K562 (cell line): ENCODE measurements around the gene RHOV. TPM values are rescaled to one million over a fixed set of nuclear protein-coding genes. Genes with fewer than 3 reads are reported as not detected.

ENCODE experiments used
- ATAC-seq: fragments of 200-7000 bp; cut with Tn5 transposase; 3 replicates; pipeline ENCODE4 v1.9.1; 2020; ENCODE audit warnings: moderate library complexity
- BruUV-seq: library from RNA; stranded (reverse); fragments of 400-500 nt; replicated peaks from 2 replicates; lab custom pipeline; 2021; lab: Mats Ljungman, UMichigan
- CTCF ChIA-PET: fragments of 300-600 bp; formaldehyde crosslinking; extraction: SDS; loops from one replicate; lab custom pipeline; 2021; ENCODE audit warnings: low intra/inter-chr PET ratio; lab: Yijun Ruan, JAX
- POLR2A ChIA-PET: fragments of 300-600, 350-650 bp; sonication (Branson Sonifier 250); formaldehyde crosslinking; extraction: SDS; loops from one replicate; lab custom pipeline; 2021; ENCODE audit warnings: antibody characterized with exemption, inconsistent platforms; lab: Yijun Ruan, JAX
- DNase-seq, 4 experiments: peaks; one replicate each; pipeline versions ENCODE4 v3.0.0 to v3.0.0-alpha.2; 2011 to 2018; ENCODE audit warnings: low spot score in 3 of 4, mixed read lengths in 3 of 4; ENCODE audit errors: extremely low read depth in 1 of 4
- FAIRE-seq: peaks from 2 replicates; lab custom pipeline; 2011; peaks lifted over from hg19 to GRCh38; lab: Jason Lieb, UNC
- H2AFZ ChIP-seq: 2 replicates; pipeline ENCODE4 v1.6.0; 2011; ENCODE audit warnings: low read depth, low read length, control low read depth, inconsistent platforms
- H3K27ac ChIP-seq: fragments of 200-600 bp; 3 replicates; pipeline ENCODE4 v1.8.0; 2011; ENCODE audit warnings: low read depth, mild to moderate bottlenecking, control low read depth, inconsistent platforms, low read length, moderate library complexity, mixed read lengths; ENCODE audit errors: extremely low read depth
- H3K27me3 ChIP-seq, 2 experiments: fragments of 300-600 bp in 1 of 2; 2 replicates in 1 of 2; 3 replicates in 1 of 2; pipeline versions ENCODE4 v1.6.0 to v1.8.0; 2011; ENCODE audit warnings: inconsistent platforms in 2 of 2, low read length in 2 of 2, mild to moderate bottlenecking in 1 of 2, mixed read lengths in 1 of 2, moderate library complexity in 1 of 2; ENCODE audit not compliant: control insufficient read depth in 2 of 2, insufficient read depth in 2 of 2
- H3K36me3 ChIP-seq: fragments of 300-600 bp; 3 replicates; pipeline ENCODE4 v1.8.0; 2011; ENCODE audit warnings: mild to moderate bottlenecking, low read length, inconsistent platforms; ENCODE audit not compliant: control insufficient read depth, insufficient read depth
- H3K4me1 ChIP-seq, 2 experiments: fragments of 200-600 bp in 1 of 2; replicated peaks in 1 of 2; 2 replicates in 1 of 2; 3 replicates in 1 of 2; pipeline versions ENCODE4 v1.5.1 to v1.8.0; 2011; ENCODE audit warnings: inconsistent platforms in 2 of 2, low read length in 2 of 2, mild to moderate bottlenecking in 1 of 2, mixed read lengths in 1 of 2, moderate library complexity in 1 of 2; ENCODE audit not compliant: control insufficient read depth in 2 of 2, insufficient read depth in 2 of 2
- H3K4me2 ChIP-seq: 2 replicates; pipeline ENCODE4 v1.6.1; 2011; ENCODE audit warnings: low read length, control low read depth, inconsistent platforms, mixed read lengths; ENCODE audit not compliant: insufficient read depth
- H3K4me3 ChIP-seq: fragments of 200-600 bp; sonication (generic), shearing (Covaris generic); 2 replicates; pipeline ENCODE4 v1.5.1; 2016; ENCODE audit warnings: control low read depth, inconsistent platforms
- H3K79me2 ChIP-seq: fragments of 200-600 bp; 3 replicates; pipeline ENCODE4 v1.8.0; 2011; ENCODE audit warnings: low read length, inconsistent platforms; ENCODE audit not compliant: control insufficient read depth, insufficient read depth
- H3K9ac ChIP-seq, 2 experiments: 2 replicates each; pipeline versions ENCODE4 v1.6.0 to v1.6.1; 2011; ENCODE audit warnings: low read depth in 2 of 2, low read length in 2 of 2, control low read depth in 1 of 2, inconsistent platforms in 1 of 2, mild to moderate bottlenecking in 1 of 2, mixed read lengths in 1 of 2; ENCODE audit not compliant: insufficient read depth in 1 of 2
- H3K9me1 ChIP-seq: one replicate; pipeline ENCODE4 v1.6.0; 2011; ENCODE audit warnings: inconsistent platforms, mild to moderate bottlenecking, low read length, moderate library complexity; ENCODE audit not compliant: control insufficient read depth, insufficient read depth
- H3K9me3 ChIP-seq: replicated peaks from 2 replicates; pipeline ENCODE4 v1.5.1; 2011; ENCODE audit warnings: low read depth, low read length, inconsistent platforms; ENCODE audit not compliant: control insufficient read depth, insufficient read depth
- H4K20me1 ChIP-seq: replicated peaks from 2 replicates; pipeline ENCODE4 v1.6.1; 2011; ENCODE audit warnings: low read length, inconsistent platforms, mixed read lengths; ENCODE audit not compliant: control insufficient read depth, insufficient read depth
- ARID4B ChIP-seq: sonication (generic); formaldehyde crosslinking; IDR thresholded peaks from 2 replicates; pipeline ENCODE4 v1.8.0; 2022; ENCODE audit warnings: mild to moderate bottlenecking, missing genetic modification reagents
- RBM34 ChIP-seq: fragments of 200-400 bp; formaldehyde crosslinking; IDR thresholded peaks from 2 replicates; pipeline ENCODE4 v1.6.1; 2018; ENCODE audit warnings: low read length, borderline replicate concordance; ENCODE audit not compliant: insufficient read depth
- RHOXF2B ChIP-seq: fragments of 250-450 bp; sonication (Bioruptor Pico); conservative IDR thresholded peaks from 2 replicates; pipeline ENCODE4 v1.5.1; 2021
- TCFL5 ChIP-seq: fragments of 250-450 bp; sonication (Bioruptor Pico); conservative IDR thresholded peaks from 2 replicates; pipeline ENCODE4 v1.6.1; 2021; ENCODE audit warnings: mild to moderate bottlenecking, moderate library complexity, matching md5 sums
- USF1 ChIP-seq: sonication (generic); formaldehyde crosslinking; IDR thresholded peaks from 2 replicates; pipeline ENCODE4 v1.9.0; 2022; ENCODE audit warnings: mild to moderate bottlenecking, missing genetic modification reagents
- ZBED1 ChIP-seq: IDR thresholded peaks from 2 replicates; pipeline ENCODE4 v1.6.1; 2014
- ZBTB33 ChIP-seq: sonication (generic); formaldehyde crosslinking; IDR thresholded peaks from 2 replicates; pipeline ENCODE4 v1.8.1; 2023; ENCODE audit warnings: mild to moderate bottlenecking, missing genetic modification reagents
- WGBS: fragments of 100-300 bp; shearing (Covaris generic); methylation state at CpG from one replicate; pipeline ENCODE4 v1.1.6; 2016; ENCODE audit warnings: low coverage, mixed read lengths; ENCODE audit not compliant: insufficient coverage; ENCODE audit errors: missing lambda C conversion rate; 5-methylcytosine and 5-hydroxymethylcytosine counted together
- in situ Hi-C: fragments of 300-500 bp; cut with MboI; formaldehyde crosslinking; loops from 4 replicates; pipeline ENCODE4 v1.15.0; 2018; ENCODE audit warnings: inconsistent platforms, mixed read lengths
- intact Hi-C: fragments of 100-400 bp; cut with micrococcal nuclease; formaldehyde crosslinking; loops from 2 replicates; pipeline ENCODE4 v1.14.2; 2022
- polyA plus RNA-seq, 8 experiments: library from polyadenylated mRNA; depleted of rRNA in 4 of 8; stranded (reverse) in 5 of 8; unstranded in 3 of 8; fragments of >200 nt; fragmentation: Nextera tagmentation in 2 of 8; fragmentation: Illumina TruSeq in 1 of 8; extraction: Ambion mirVana in 2 of 8; extraction: Trizol in 1 of 8; gene quantifications; 2 replicates each; pipeline versions ENCODE4 v1.2.1 to v1.2.3, GENCODE V29; 2011 to 2014; ENCODE audit warnings: inconsistent platforms in 1 of 8, missing spikeins in 1 of 8
- total RNA-seq, 7 experiments: library from RNA; depleted of rRNA in 6 of 7; stranded (reverse); fragments of >200 nt in 6 of 7; fragmentation: Illumina TruSeq in 2 of 7; extraction: Trizol in 2 of 7; gene quantifications; 2 replicates each; pipeline versions ENCODE4 v1.2.1 to v1.2.3, GENCODE V29; 2011 to 2021; ENCODE audit warnings: low replicate concordance in 1 of 7

Gene RHOV
- total and polyA plus RNA-seq, 9 of the 15 experiments (the other 6 are each of a cell fraction or from before 2014, with no cell fraction given) = 0.08 to 2.0 (median 1.1) TPM

- Histone ChIP-seq H4K20me1 (peaks cover 24% of the 10 kb centered on the region; the same call in 1 of the 2 replicates), H2AFZ (no peak overlapping the region), H3K27ac (no peak overlapping the region), H3K36me3 (peaks cover 68% of the 10 kb centered on the region; the same call in 2 of the 3 replicates), H3K27me3 (no peaks in the 10 kb centered on the region), H3K4me3 (no peak overlapping the region), H3K9ac (peak overlapping the region in 1 of 2 experiments; percentile 47; a peak in 1 of 4 replicates), H3K9me1 (no peaks in the 10 kb centered on the region), H3K4me1 (peaks cover 6 to 22% of the 10 kb centered on the region in 2 experiments; a peak in 4 of 5 replicates), H3K9me3 (no peaks in the 10 kb centered on the region), H3K4me2 (no peak overlapping the region), H3K79me2 (peaks cover 15% of the 10 kb centered on the region)
- no peak for DNase-seq
- 93% methylated on average over 31 of the region's 33 CpGs for WGBS
- in situ Hi-C loops = loop anchor here (10.0 kb wide), 1 partner anchor 225 kb away; no protein-coding TSS in a partner anchor
- BruUV-seq = no TSS peak
- ChIA-PET CTCF (no interaction called here), POLR2A (interaction anchor here (0.7 to 1.1 kb wide), 2 partner anchors 8 to 28 kb away, joined by 3 to 4 read pairs; no protein-coding TSS in a partner anchor)
- ATAC-seq = no peak
- intact Hi-C loops = loop anchor here (10.0 kb wide), 2 partner anchors 195 to 305 kb away; partner anchors contain the start of gene KNL1
- no peak for FAIRE-seq
- TF ChIP-seq RBM34 (no peak), ZBED1 (no peak), ARID4B (CRISPR knock-in tag) (no peak), RHOXF2B (no peak), USF1 (CRISPR knock-in tag) (no peak), ZBTB33 (peak; percentile 84), TCFL5 (no peak)
Measured at GRCh38 chr15:40899536-40900207, 25.6 kb upstream of the RHOV start.
